Endothelial cell of umbilical vein (primary cell): ENCODE data around the gene DPYD. TPM values are rescaled to one million over a fixed set of nuclear protein-coding genes. Genes with fewer than 3 reads are reported as not detected.

Experiments used
- BruUV-seq: library from RNA; stranded (reverse); fragments of 400-500 nt; replicated peaks from 2 replicates; lab custom pipeline; 2021; lab: Mats Ljungman, UMichigan
- CTCF ChIA-PET: fragments of 300-600, 350-600 bp; sonication (Branson Sonifier 250); formaldehyde crosslinking; loops from one replicate; lab custom pipeline; 2021; ENCODE audit warnings: antibody characterized with exemption, inconsistent platforms; lab: Charles Lee
- POLR2A ChIA-PET: fragments of 300-600, 350-600 bp; sonication (Branson Sonifier 250); formaldehyde crosslinking; loops from one replicate; lab custom pipeline; 2021; ENCODE audit warnings: antibody characterized with exemption, inconsistent platforms; lab: Charles Lee
- DNase-seq: peaks from one replicate; pipeline ENCODE4 v3.0.0-alpha.2; 2011; ENCODE audit warnings: low read depth, low spot score
- FAIRE-seq: peaks from 2 replicates; lab custom pipeline; 2011; peaks lifted over from hg19 to GRCh38; lab: Jason Lieb, UNC
- H2AFZ ChIP-seq: 2 replicates; pipeline ENCODE4 v1.6.0; 2012; ENCODE audit warnings: low read depth, low read length, control low read depth, inconsistent platforms
- H3K27ac ChIP-seq: 2 replicates; pipeline ENCODE4 v1.5.1; 2011; ENCODE audit warnings: low read depth, mild to moderate bottlenecking, control low read depth, low read length, moderate library complexity; ENCODE audit not compliant: insufficient read depth
- H3K27me3 ChIP-seq, 2 experiments: 2 replicates each; pipeline versions ENCODE4 v1.6.0 to v1.6.1; 2011; ENCODE audit warnings: low read length in 2 of 2, mixed read lengths in 1 of 2; ENCODE audit not compliant: control insufficient read depth in 2 of 2, insufficient read depth in 2 of 2
- H3K36me3 ChIP-seq, 2 experiments: 2 replicates in 1 of 2; 3 replicates in 1 of 2; pipeline ENCODE4 v1.5.1; 2011; ENCODE audit warnings: low read length in 2 of 2, mild to moderate bottlenecking in 1 of 2, moderate library complexity in 1 of 2; ENCODE audit not compliant: control insufficient read depth in 2 of 2, insufficient read depth in 2 of 2; ENCODE audit errors: extremely low read depth in 1 of 2
- H3K4me1 ChIP-seq: 3 replicates; pipeline ENCODE4 v1.5.1; 2011; ENCODE audit warnings: mild to moderate bottlenecking, low read length; ENCODE audit not compliant: control insufficient read depth, insufficient read depth; ENCODE audit errors: extremely low read depth
- H3K4me2 ChIP-seq: 2 replicates; pipeline ENCODE4 v1.6.1; 2011; ENCODE audit warnings: low read length, control low read depth, mixed read lengths; ENCODE audit not compliant: insufficient read depth
- H3K4me3 ChIP-seq, 3 experiments: fragments of 200-600 bp in 1 of 3; sonication (generic), shearing (Covaris generic) in 1 of 3; replicated peaks in 1 of 3; 2 replicates each; pipeline ENCODE4 v1.5.1; 2011 to 2016; ENCODE audit warnings: control low read depth in 3 of 3, low read length in 3 of 3, mild to moderate bottlenecking in 2 of 3, inconsistent platforms in 1 of 3, low read depth in 1 of 3, moderate library complexity in 1 of 3; ENCODE audit not compliant: insufficient read depth in 1 of 3
- H3K79me2 ChIP-seq: 2 replicates; pipeline ENCODE4 v1.6.0; 2012; ENCODE audit warnings: low read length, inconsistent platforms; ENCODE audit not compliant: control insufficient read depth, insufficient read depth
- H3K9ac ChIP-seq: replicated peaks from 2 replicates; pipeline ENCODE3; 2011; ENCODE audit warnings: low read length, control low read depth; ENCODE audit not compliant: insufficient read depth; ENCODE audit errors: extremely low read depth
- H3K9me1 ChIP-seq: replicated peaks from 3 replicates; pipeline ENCODE4 v1.6.0; 2011; ENCODE audit warnings: mild to moderate bottlenecking, low read length; ENCODE audit not compliant: control insufficient read depth, insufficient read depth; ENCODE audit errors: extremely low read depth
- H3K9me3 ChIP-seq: replicated peaks from 2 replicates; pipeline ENCODE4 v1.5.1; 2012; ENCODE audit warnings: low read length, inconsistent platforms; ENCODE audit not compliant: control insufficient read depth, insufficient read depth
- H4K20me1 ChIP-seq: replicated peaks from 2 replicates; pipeline ENCODE3; 2011; ENCODE audit warnings: mild to moderate bottlenecking, low read length; ENCODE audit not compliant: control insufficient read depth, insufficient read depth; ENCODE audit errors: extremely low read depth
- EZH2 ChIP-seq: IDR thresholded peaks from 2 replicates; pipeline ENCODE4 v1.6.1; 2012; ENCODE audit warnings: borderline replicate concordance, low read depth, mild to moderate bottlenecking, moderate library complexity, low read length, inconsistent platforms; ENCODE audit not compliant: severe bottlenecking
- FOS ChIP-seq: IDR thresholded peaks from 2 replicates; pipeline ENCODE4 v1.6.1; 2011; ENCODE audit warnings: mild to moderate bottlenecking, low read length, moderate library complexity, borderline replicate concordance; ENCODE audit not compliant: insufficient read depth
- JUN ChIP-seq: IDR thresholded peaks from 2 replicates; pipeline ENCODE4 v1.6.1; 2011; ENCODE audit warnings: borderline replicate concordance, low read depth; ENCODE audit not compliant: insufficient read length, insufficient read depth
- MAX ChIP-seq: IDR thresholded peaks from 2 replicates; pipeline ENCODE4 v1.6.1; 2011; ENCODE audit not compliant: insufficient read depth, insufficient read length
- MYC ChIP-seq: IDR thresholded peaks from one replicate; pipeline ENCODE4 v1.6.1; 2011; ENCODE audit warnings: mild to moderate bottlenecking, low read depth, low read length
- POLR2A ChIP-seq: IDR thresholded peaks from 2 replicates; pipeline ENCODE4 v1.6.1; 2012; ENCODE audit warnings: low read depth, mild to moderate bottlenecking, control low read depth, low read length
- dilution Hi-C: fragments of 300-500 bp; cut with MboI; formaldehyde crosslinking; loops from one replicate; pipeline ENCODE4 v1.15.0; 2019; ENCODE audit warnings: low sequenced_read_pairs; ENCODE audit not compliant: extremely low pct_ligation_motif_present
- intact Hi-C: fragments of 100-400 bp; cut with micrococcal nuclease; formaldehyde crosslinking; loops from one replicate; pipeline ENCODE4 v1.10.0; 2022
- polyA plus RNA-seq, 4 experiments: library from polyadenylated mRNA; depleted of rRNA in 3 of 4; stranded (reverse) in 3 of 4; unstranded in 1 of 4; fragments of >200 nt; gene quantifications; 2 replicates each; pipeline versions ENCODE4 v1.2.1 to v1.2.3, GENCODE V29; 2011 to 2012; ENCODE audit warnings: missing spikeins in 1 of 4
- total RNA-seq: library from RNA; stranded (reverse); gene quantifications from 2 replicates; pipeline ENCODE4 v1.2.3, GENCODE V29; 2021
- TF ChIP-seq, protein P1 (sequence below), 2 donors: IDR thresholded peaks; 1 replicate in 1 of 2; 2 replicates in 1 of 2; pipeline ENCODE4 v1.5.1; 2011; ENCODE audit warnings: low read length in 2 of 2, mild to moderate bottlenecking in 2 of 2, moderate library complexity in 2 of 2, control low read depth in 1 of 2, inconsistent platforms in 1 of 2, low read depth in 1 of 2; ENCODE audit not compliant: insufficient read depth in 1 of 2; ENCODE audit errors: extremely low read depth in 1 of 2

Gene DPYD
- total and polyA plus RNA-seq, 2 donors (not counting 3 experiments of a cell fraction or from before 2014, with no cell fraction given): 4.6 to 15.1 TPM

- no peak overlapping the region for H3K27ac ChIP-seq
- BruUV-seq: no TSS peak
- no peak overlapping the region for H3K4me2 ChIP-seq
- H3K27me3 ChIP-seq: no peaks in the 10 kb centered on the region
- H3K9me1 ChIP-seq: no peaks in the 10 kb centered on the region
- dilution Hi-C loops: no loop called here
- H3K79me2 ChIP-seq: no peaks in the 10 kb centered on the region
- no peak overlapping the region for H3K4me3 ChIP-seq
- H4K20me1 ChIP-seq: no peaks in the 10 kb centered on the region
- H3K9ac ChIP-seq: no peak overlapping the region
- no peak for DNase-seq
- H2AFZ ChIP-seq: no peak overlapping the region
- no peaks in the 10 kb centered on the region for H3K9me3 ChIP-seq
- ChIA-PET CTCF (interaction anchor here (0.9 to 4.6 kb wide), 3 partner anchors 12 to 83 kb away, joined by 3 to 122 read pairs (median 5); no protein-coding TSS in a partner anchor), POLR2A (no interaction called here)
- no peaks in the 10 kb centered on the region for H3K4me1 ChIP-seq
- FAIRE-seq: no peak
- no peaks in the 10 kb centered on the region for H3K36me3 ChIP-seq
- intact Hi-C loops: no loop called here
- TF ChIP-seq FOS (no peak), EZH2 (no peak), JUN (no peak), MAX (no peak), POLR2A (no peak), MYC (no peak)
- TF ChIP-seq, protein P1, sequence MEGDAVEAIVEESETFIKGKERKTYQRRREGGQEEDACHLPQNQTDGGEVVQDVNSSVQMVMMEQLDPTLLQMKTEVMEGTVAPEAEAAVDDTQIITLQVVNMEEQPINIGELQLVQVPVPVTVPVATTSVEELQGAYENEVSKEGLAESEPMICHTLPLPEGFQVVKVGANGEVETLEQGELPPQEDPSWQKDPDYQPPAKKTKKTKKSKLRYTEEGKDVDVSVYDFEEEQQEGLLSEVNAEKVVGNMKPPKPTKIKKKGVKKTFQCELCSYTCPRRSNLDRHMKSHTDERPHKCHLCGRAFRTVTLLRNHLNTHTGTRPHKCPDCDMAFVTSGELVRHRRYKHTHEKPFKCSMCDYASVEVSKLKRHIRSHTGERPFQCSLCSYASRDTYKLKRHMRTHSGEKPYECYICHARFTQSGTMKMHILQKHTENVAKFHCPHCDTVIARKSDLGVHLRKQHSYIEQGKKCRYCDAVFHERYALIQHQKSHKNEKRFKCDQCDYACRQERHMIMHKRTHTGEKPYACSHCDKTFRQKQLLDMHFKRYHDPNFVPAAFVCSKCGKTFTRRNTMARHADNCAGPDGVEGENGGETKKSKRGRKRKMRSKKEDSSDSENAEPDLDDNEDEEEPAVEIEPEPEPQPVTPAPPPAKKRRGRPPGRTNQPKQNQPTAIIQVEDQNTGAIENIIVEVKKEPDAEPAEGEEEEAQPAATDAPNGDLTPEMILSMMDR (IDR thresholded peaks at IDR 0.05; ENCODE audit: extremely low read depth in 1 of 2, insufficient read depth in 1 of 2, low read depth in 1 of 2, low read length in 2 of 2): no peak
Observed at GRCh38 chr1:97046765-97047420, 873.9 kb downstream of the DPYD start.
